Liver (tissue), 9 donors: ENCODE results near the gene ABL2. TPM values are rescaled to one million over a fixed set of nuclear protein-coding genes. Genes with fewer than 3 reads are reported as not detected.
"Not testable (repeated sequence)": the region's sequence is repeated elsewhere in the genome, so short reads cannot be mapped to it uniquely, and the experiment has no call there.

Experiments
- DNase-seq: peaks from one replicate; pipeline ENCODE4 v3.0.0-alpha.2; 2017; ENCODE audit warnings: low spot score
- H3K27ac ChIP-seq, 2 donors: one replicate each; pipeline ENCODE4 v1.7.0; 2013; ENCODE audit warnings: inconsistent platforms in 2 of 2, low read length in 2 of 2, control low read depth in 1 of 2, low read depth in 1 of 2, mild to moderate bottlenecking in 1 of 2
- H3K27me3 ChIP-seq, 4 donors: one replicate each; pipeline versions ENCODE4 v1.6.1 to v1.7.0; 2013; ENCODE audit warnings: low read length in 3 of 4, inconsistent platforms in 1 of 4, mild to moderate bottlenecking in 1 of 4, moderate library complexity in 1 of 4; ENCODE audit not compliant: control insufficient read depth in 4 of 4, insufficient read depth in 4 of 4
- H3K36me3 ChIP-seq, 4 donors: one replicate each; pipeline versions ENCODE4 v1.6.1 to v1.7.0; 2013; ENCODE audit warnings: low read length in 3 of 4, mild to moderate bottlenecking in 3 of 4, low read depth in 1 of 4, moderate library complexity in 1 of 4; ENCODE audit not compliant: control insufficient read depth in 4 of 4, insufficient read depth in 3 of 4
- H3K4me1 ChIP-seq, 4 donors: one replicate each; pipeline versions ENCODE4 v1.6.1 to v1.7.0; 2013; ENCODE audit warnings: low read length in 3 of 4, mild to moderate bottlenecking in 3 of 4, moderate library complexity in 1 of 4; ENCODE audit not compliant: control insufficient read depth in 4 of 4, insufficient read depth in 4 of 4
- H3K4me3 ChIP-seq, 3 donors: one replicate each; pipeline versions ENCODE4 v1.6.1 to v1.7.0; 2013; ENCODE audit warnings: low read length in 3 of 3, control low read depth in 1 of 3, low read depth in 1 of 3, mild to moderate bottlenecking in 1 of 3
- H3K9ac ChIP-seq, 2 donors: one replicate each; pipeline ENCODE4 v1.7.0; 2013; ENCODE audit warnings: low read length in 2 of 2, mild to moderate bottlenecking in 2 of 2, moderate library complexity in 2 of 2, control low read depth in 1 of 2, low read depth in 1 of 2
- H3K9me3 ChIP-seq, 4 donors: one replicate each; pipeline versions ENCODE4 v1.6.1 to v1.7.0; 2013; ENCODE audit warnings: low read length in 3 of 4; ENCODE audit not compliant: control insufficient read depth in 4 of 4
- FOXA1 ChIP-seq: IDR thresholded peaks from 2 replicates; pipeline ENCODE4 v1.6.1; 2016; ENCODE audit warnings: antibody characterized with exemption
- GABPA ChIP-seq, 2 donors: IDR thresholded peaks in 1 of 2; conservative IDR thresholded peaks in 1 of 2; 2 replicates each; pipeline ENCODE4 v1.6.1; 2016; ENCODE audit warnings: antibody characterized with exemption in 2 of 2, mild to moderate bottlenecking in 1 of 2, moderate library complexity in 1 of 2
- JUND ChIP-seq, 2 donors: IDR thresholded peaks; 2 replicates each; pipeline ENCODE4 v1.6.1; 2016; ENCODE audit warnings: antibody characterized with exemption in 2 of 2
- RAD21 ChIP-seq, 2 donors: IDR thresholded peaks; 2 replicates each; pipeline ENCODE4 v1.6.1; 2016; ENCODE audit warnings: antibody characterized with exemption in 2 of 2, mild to moderate bottlenecking in 2 of 2
- RXRA ChIP-seq, 2 donors: IDR thresholded peaks; 2 replicates each; pipeline ENCODE4 v1.6.1; 2017 to 2018; ENCODE audit warnings: antibody characterized with exemption in 2 of 2, mild to moderate bottlenecking in 1 of 2
- SP1 ChIP-seq: IDR thresholded peaks from 2 replicates; pipeline ENCODE4 v1.6.1; 2018; ENCODE audit warnings: antibody characterized with exemption, mild to moderate bottlenecking
- TAF1 ChIP-seq: conservative IDR thresholded peaks from 2 replicates; pipeline ENCODE4 v1.6.1; 2016; ENCODE audit warnings: antibody characterized with exemption, mild to moderate bottlenecking
- YY1 ChIP-seq: IDR thresholded peaks from 2 replicates; pipeline ENCODE4 v1.6.1; 2016; ENCODE audit warnings: antibody characterized with exemption, mild to moderate bottlenecking
- WGBS: extraction: QIAGEN DNeasy Blood & Tissue Kit; methylation state at CpG from one replicate; pipeline ENCODE4 v1.1.7; 2013; 5-methylcytosine and 5-hydroxymethylcytosine counted together
- polyA plus RNA-seq, 2 donors: library from polyadenylated mRNA; stranded (reverse) in 1 of 2; unstranded in 1 of 2; fragments of 200-250 nt in 1 of 2; fragments of >200 nt in 1 of 2; fragmentation: Nextera tagmentation in 1 of 2; extraction: Ambion mirVana in 1 of 2; gene quantifications; one replicate each; pipeline versions ENCODE4 v1.2.1 to v1.2.3, GENCODE V29; 2013 to 2015
- total RNA-seq, 2 donors: library from RNA; depleted of rRNA; stranded (reverse); fragments of >200 nt; gene quantifications; one replicate each; pipeline ENCODE4 v1.2.3, GENCODE V29; 2014
- TF ChIP-seq, protein P1 (sequence below): fragments of 150-350 bp; IDR thresholded peaks from 2 replicates; pipeline ENCODE4 v1.5.1; 2017; ENCODE audit warnings: improper control_type of control experiment, low read depth, low read length; ENCODE audit not compliant: missing input control
- TF ChIP-seq, protein P2 (sequence below): IDR thresholded peaks from 2 replicates; pipeline ENCODE4 v1.6.1; 2016; ENCODE audit warnings: antibody characterized with exemption
- TF ChIP-seq, protein P3 (sequence below): IDR thresholded peaks from 2 replicates; pipeline ENCODE4 v1.6.1; 2016; ENCODE audit warnings: antibody characterized with exemption
- donor health status: healthy.
- donor health status: healthy.
- donor health status: healthy.
- donor health status: healthy.
- donor health status: healthy.

ABL2 gene
- total and polyA plus RNA-seq, 4 donors, result 1.8 to 7.8 (median 3.4) TPM

DNA sequence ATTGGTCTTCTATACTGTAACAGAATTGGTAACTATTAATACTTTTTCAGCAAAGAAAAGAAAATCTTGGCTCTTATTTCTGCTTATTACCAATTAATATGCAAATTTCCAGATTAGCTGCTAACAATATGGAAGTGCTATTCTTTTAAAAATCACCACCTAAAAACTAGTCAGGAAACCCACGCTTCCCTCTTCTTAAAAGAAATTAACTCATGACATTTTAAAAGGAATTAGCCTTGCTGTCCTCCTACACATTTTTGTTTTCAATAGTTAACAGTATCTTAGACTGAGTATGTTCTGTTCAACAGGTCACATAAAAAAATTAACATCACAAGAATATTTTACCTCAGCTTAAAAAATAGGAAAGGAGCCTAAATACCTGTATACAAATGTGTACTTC, 27.3 kb downstream of the ABL2 start (continued):
- TF ChIP-seq RAD21 (IDR thresholded peaks at IDR 0.05), result no peak
- no peak for TF ChIP-seq TAF1
- TF ChIP-seq SP1, result no peak
- TF ChIP-seq, protein P1, sequence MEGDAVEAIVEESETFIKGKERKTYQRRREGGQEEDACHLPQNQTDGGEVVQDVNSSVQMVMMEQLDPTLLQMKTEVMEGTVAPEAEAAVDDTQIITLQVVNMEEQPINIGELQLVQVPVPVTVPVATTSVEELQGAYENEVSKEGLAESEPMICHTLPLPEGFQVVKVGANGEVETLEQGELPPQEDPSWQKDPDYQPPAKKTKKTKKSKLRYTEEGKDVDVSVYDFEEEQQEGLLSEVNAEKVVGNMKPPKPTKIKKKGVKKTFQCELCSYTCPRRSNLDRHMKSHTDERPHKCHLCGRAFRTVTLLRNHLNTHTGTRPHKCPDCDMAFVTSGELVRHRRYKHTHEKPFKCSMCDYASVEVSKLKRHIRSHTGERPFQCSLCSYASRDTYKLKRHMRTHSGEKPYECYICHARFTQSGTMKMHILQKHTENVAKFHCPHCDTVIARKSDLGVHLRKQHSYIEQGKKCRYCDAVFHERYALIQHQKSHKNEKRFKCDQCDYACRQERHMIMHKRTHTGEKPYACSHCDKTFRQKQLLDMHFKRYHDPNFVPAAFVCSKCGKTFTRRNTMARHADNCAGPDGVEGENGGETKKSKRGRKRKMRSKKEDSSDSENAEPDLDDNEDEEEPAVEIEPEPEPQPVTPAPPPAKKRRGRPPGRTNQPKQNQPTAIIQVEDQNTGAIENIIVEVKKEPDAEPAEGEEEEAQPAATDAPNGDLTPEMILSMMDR, result no peak
- no peak for TF ChIP-seq YY1
- TF ChIP-seq, protein P2, sequence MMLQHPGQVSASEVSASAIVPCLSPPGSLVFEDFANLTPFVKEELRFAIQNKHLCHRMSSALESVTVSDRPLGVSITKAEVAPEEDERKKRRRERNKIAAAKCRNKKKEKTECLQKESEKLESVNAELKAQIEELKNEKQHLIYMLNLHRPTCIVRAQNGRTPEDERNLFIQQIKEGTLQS, result no peak
- TF ChIP-seq GABPA (IDR thresholded peaks at IDR 0.05 in 1 of 2, conservative IDR thresholded peaks at IDR 0.05 in 1 of 2), result no peak

DNA sequence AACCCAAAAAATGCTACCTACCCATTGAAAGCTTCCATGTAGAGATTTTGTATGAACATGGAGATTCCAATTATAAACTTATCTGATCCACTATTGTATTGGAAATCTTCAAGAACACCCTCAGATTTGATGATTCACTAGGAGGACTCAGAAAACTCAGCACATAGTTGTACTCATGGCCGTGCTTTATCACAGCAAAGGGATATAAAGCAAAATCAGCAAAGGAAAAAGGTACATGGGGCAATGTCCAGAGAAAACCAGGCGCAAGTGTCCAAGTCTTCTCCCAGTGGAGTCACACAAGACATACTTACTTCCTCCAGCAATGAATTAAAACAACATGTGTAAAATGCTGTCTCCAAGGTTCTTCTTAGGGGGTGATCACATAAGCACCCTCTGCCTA, 28.9 kb downstream of the ABL2 start:
- H3K36me3 ChIP-seq, result no peaks in the 10 kb centered on the region
- TF ChIP-seq, protein P3, sequence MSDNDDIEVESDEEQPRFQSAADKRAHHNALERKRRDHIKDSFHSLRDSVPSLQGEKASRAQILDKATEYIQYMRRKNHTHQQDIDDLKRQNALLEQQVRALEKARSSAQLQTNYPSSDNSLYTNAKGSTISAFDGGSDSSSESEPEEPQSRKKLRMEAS, result no peak
- TF ChIP-seq FOXA1, result no peak
- H3K4me3 ChIP-seq, result no peak overlapping the region
- H3K27ac ChIP-seq, result no peak overlapping the region
- H3K27me3 ChIP-seq, result no peaks in the 10 kb centered on the region
- no peak overlapping the region for H3K9ac ChIP-seq
- no peaks in the 10 kb centered on the region for H3K4me1 ChIP-seq
- 97% methylated on average over 2 of the region's 2 CpGs for WGBS
- DNase-seq, result no peak
- H3K9me3 ChIP-seq, result no peaks in the 10 kb centered on the region

DNA sequence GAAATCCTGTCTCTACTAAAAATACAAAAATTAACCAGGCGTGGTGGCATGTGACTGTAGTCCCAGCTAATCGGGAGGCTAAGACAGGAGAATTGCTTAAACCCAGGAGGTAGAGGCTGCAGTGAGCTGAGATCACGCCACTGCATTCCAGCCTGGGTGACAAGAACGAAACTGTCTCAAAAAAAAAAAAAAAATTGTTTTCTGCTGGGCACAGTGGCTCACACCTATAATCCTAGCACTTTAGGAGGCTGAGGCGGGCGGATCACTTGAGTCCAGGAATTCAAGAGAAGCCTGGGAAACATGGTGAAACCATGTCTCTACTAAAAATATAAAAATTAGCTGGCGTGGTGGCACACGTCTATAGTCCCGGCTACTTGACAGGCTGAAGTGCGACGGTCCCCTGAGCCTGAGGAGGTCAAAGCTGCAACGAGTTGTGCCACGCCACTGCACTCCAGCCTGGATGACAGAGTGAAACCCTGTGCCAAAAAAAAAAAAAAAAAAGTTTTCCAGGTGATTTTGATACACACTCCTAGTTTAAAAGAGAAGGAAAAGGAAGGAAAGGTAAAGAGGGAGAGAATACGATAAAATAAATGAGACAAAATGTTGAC, 31.7 kb downstream of the ABL2 start:
- no peak for DNase-seq
- no peak overlapping the region for H3K27ac ChIP-seq
- no peaks in the 10 kb centered on the region for H3K9me3 ChIP-seq
- H3K4me3 ChIP-seq, result no peak overlapping the region
- no peak overlapping the region for H3K9ac ChIP-seq
- H3K36me3 ChIP-seq, result no peaks in the 10 kb centered on the region
- no peaks in the 10 kb centered on the region for H3K27me3 ChIP-seq
- TF ChIP-seq RXRA (IDR thresholded peaks at IDR 0.05), result no peak
- no peak for TF ChIP-seq JUND (IDR thresholded peaks at IDR 0.05)
- WGBS, result 78% methylated on average over 14 of the region's 14 CpGs
- H3K4me1 ChIP-seq, result no peaks in the 10 kb centered on the region

DNA sequence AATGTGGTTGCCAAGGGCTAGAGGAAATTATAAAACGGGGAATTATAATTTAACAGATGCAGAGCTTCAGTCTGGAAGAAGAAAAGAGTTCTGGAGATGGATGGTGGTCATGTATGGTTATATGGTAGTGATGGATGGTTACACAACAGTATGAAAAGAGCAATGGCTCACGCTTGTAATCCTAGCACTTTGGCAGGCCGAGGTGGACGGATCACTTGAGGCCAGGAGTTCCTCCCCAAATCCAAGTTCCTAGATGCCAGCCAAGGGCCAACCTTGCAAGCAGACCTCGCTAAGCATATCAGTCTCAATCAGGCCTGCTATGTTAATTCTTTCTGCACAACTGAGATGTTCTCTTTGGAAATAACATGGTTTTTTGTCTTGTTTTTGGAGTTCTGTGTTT, 33.6 kb downstream of the ABL2 start:
- 84% methylated on average over 5 of the region's 5 CpGs for WGBS
- H3K27ac ChIP-seq, DNase-seq, H3K4me1 ChIP-seq, H3K9me3 ChIP-seq, H3K27me3 ChIP-seq, H3K36me3 ChIP-seq, H3K9ac ChIP-seq, H3K4me3 ChIP-seq: not testable (repeated sequence)
